ENCODE results near the gene ANKRD63.
A peak's percentile ranks its signal among the peaks of the same experiment; 100 is the strongest.

Gene ANKRD63

DNA sequence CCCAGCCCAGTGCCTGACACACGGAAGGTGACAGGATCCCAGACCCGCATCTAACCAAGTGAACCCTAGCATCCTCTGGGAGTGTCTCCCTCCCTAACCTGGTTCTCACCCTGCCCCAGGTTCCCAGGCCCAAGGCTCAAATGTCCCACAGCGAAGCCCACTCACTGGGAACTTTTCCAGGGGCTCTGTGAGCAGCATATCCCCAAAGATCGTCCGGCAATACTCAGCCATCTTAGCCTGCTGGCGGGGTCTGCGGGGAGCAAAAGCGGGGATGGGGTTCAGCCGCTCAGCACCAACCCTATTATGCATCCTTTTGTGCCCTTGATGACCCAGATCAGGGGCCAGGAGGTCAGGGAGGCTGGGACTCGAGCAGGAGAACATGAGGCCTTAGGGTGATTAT is 14.5 kb upstream of the ANKRD63 start:
- DNase-seq (ENCODE audit: low read depth), result no peak
- H3K4me3 ChIP-seq (ENCODE audit: low read depth, low read length), result no peak overlapping the region

DNA sequence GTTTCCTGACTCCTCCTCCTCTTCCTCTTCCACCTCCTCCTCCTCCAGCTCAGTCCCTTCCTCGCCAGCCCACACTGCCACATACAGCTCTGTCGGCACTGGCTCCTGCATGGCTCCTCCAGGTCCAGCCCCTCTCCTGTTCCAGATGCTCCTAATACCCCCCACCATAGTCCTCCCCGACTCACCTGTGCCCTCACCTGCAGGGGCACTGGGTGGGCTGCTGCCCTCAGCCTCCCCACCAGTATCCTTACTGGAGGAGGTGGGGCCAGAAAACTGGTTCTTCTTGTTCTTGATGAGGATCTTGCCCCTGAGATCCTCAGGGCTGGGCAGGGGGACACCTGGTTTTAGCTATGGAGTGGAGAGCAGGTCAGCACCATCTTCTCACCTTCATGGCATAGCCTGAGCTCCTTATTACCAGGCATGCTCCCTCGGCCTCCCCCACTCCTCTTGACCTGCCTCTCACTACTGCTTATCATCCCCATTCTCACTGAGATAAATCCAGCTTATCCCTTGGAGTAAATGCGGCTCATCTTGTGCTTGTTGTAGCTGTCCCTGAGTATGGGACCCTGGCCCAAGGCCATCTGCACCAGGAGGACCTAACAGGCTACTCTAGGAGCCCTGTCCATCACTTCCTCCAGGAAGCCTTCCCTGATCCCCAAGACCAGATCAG is 13.8 kb upstream of the ANKRD63 start:
- no peak overlapping the region for H3K4me3 ChIP-seq (ENCODE audit: low read depth, low read length)
- DNase-seq (ENCODE audit: low read depth), result no peak

DNA sequence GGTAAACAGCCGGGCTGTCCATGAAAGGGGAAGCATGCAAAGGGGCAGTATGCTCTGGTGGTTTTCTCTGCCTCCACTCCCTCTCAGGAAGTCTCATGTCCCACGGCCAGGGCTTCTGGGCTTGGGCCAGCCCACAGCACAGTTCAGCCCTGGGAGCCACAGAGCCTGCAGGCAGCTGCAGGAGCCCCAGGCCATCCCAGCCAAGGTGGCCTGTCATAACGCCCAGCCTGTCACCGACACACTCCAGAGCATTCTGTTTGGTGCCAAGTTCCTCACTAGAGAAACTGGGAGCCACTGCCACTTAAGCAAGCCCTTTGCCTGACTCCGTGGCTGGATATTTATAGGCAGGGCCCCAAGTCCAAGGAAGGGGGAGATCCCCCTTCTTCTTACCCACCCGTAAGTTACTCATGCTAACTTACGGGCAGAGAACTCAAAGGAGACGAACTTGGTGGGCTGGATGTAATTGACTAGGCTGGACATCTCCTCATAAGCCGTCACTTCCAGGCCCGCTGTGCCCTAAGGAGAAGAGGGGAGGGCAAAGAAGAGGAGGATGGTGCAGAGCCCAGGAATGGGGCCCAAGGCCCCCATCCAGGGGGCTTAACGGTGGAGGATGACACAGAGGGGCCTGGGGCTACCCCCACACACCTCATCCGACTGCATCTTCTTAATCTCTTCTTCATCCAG is 13.2 kb upstream of the ANKRD63 start:
- DNase-seq (ENCODE audit: low read depth), result no peak
- H3K4me3 ChIP-seq (ENCODE audit: low read depth, low read length), result no peak overlapping the region

DNA sequence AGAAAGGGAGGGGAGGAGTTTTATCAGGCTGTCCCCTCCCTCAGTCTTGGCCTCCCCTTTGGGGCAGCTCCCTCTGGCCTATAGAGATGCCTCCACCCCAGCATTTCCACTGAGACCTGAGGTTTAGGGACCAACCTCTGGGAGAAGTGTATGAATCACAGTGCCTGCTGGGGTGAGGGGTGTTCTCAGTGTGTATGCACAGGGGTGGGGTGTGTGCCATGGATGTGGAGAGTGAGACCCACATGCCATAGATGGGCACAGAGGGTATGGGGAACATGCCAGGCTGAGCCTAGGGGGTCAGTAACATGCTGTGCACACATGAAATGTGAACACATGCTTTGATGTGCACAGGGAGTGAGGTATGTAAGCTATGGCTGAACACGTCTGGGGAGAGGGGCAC is 12.4 kb upstream of the ANKRD63 start:
- DNase-seq (ENCODE audit: low read depth), result no peak
- H3K4me3 ChIP-seq (ENCODE audit: low read depth, low read length), result no peak overlapping the region

DNA sequence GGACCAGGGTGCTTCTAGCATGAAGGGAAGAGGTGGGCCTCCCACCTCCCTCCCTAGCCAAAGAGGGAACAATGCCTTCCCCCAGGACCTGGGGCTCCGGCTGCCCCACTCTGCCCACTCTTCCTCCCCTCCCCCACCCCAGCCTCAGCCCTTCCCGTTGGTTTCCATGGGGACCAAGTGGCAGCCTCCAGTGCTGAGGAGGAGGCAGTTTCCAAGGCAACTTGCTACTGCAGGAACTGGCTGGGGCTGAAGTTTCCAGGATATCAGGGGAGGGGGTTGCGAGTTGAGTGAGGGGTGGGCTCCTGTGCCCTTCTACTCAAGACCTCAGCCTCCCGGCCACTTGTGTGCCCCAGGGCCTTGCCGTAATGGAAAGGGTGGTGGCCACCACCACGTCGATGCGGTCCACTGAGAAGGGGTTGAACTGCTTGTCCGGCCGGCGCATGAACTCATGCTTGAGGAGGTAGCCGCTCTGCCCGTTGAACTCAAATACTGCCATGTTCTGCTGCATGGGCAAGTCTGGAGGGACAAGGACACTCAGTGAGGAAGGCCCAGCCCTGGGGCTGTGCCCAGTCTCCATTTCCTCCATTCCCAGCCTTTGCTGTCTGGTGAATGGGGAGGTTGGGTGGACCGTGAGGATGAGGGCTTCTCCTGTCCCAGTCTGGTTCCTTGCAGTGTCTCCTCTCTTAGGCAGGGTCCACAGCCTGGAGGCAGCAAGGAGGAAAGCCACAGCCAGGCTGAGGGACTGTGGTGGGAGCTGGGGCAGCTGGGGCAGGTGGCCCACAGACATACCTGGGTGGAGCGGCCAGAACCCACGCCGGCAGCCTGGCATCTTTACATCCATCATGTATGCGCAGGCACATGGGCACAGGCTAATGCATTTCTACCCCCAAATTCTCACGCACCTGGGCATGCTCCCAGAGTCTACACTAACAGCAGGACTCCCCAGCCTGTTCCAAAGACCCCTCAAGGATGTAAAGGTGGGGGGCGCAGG is 11.3 kb upstream of the ANKRD63 start:
- no peak for DNase-seq (ENCODE audit: low read depth)
- no peak overlapping the region for H3K4me3 ChIP-seq (ENCODE audit: low read depth, low read length)

DNA sequence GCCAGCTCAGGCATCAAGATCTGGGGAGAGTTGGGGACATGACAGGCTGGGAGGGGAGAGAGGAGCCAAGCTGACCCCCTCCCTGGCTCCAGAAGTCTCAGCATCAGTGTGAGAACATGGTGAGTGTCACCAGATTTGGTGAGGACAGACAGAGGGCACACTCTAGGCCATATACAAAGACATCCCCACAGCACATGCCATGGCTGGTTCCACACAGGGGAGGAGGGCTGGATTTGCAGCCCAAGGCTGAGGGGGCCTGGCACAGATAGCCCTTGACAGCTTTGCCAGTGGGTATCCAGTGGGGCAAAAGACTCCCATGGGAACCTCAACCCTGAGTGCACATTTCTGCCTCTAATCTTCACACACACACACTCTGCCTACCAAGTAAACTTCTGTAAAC is 10.1 kb upstream of the ANKRD63 start:
- DNase-seq (ENCODE audit: low read depth), result no peak
- H3K4me3 ChIP-seq (ENCODE audit: low read depth, low read length), result no peak overlapping the region

DNA sequence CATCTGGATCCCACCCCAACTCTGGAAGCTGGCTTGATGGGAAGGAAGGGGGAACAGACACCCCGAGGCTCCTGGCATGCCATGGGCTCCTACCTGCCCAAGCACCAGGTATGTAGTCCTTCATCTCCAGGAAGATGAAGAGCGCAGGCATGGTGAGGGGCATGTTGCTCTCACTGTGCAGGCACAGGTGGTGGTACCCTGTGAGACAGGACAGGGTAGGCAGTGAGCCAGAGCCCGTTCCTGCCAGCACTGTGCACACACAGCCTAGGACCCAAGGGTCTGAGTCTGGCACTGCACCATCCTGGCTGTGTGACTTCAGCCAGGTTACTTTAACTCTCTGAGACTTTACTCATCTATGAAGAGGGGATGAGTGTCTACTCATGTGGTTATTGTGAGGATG is 9.4 kb upstream of the ANKRD63 start:
- DNase-seq (ENCODE audit: low read depth), result no peak
- no peak overlapping the region for H3K4me3 ChIP-seq (ENCODE audit: low read depth, low read length)

DNA sequence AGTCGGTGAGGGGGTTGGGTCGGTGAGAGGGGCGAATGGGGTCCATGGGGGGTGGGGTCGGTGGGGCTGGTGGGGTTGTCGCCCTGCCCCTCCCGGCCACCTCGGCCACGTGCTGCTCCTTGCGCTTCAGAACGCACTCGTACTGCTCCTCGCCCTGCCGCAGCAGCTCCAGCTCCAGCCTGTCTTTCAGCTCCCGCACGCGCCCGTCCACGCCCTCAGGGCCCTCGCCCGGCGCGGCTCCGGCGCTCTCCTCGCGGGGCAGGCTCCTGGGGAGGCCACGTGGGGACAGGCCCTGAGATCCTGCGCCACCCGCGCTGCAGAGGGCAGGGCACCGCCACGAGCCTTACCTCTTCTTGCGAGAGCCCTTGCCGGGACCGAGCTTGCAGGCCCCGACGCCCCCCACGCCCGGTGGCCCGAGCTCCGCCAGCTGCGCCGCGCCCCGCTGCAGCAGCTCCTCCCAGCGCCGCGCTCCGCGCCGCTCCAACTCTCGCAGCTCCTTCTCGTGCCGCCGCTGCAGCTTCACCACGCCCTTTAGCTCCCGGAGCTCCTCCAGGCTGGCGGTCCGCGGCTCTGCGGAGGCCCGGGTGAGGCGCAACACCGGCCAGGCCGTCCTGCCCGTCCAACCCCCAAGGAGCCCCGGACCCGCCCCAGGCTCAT is 8.2 kb upstream of the ANKRD63 start:
- DNase-seq (ENCODE audit: low read depth), result no peak

DNA sequence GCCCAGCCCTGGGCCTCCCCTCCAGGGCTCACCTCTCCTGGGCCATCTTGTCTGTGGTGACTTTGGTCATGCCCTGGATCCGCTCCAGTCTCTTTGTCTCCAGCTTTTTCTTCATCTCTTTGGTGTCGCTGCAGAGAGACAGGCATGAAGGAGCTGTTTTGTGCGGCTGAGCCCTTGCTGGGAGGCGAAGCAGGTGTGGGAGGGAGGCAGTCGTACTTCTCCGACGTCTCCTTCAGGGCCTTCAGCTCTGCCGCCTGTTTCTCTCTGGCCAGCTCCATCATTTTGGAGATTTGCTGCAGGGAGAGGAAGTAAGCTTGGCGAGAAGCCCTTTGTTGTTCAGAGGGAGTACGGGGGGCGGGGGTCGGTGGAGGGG is 7.7 kb upstream of the ANKRD63 start:
- DNase-seq (ENCODE audit: low read depth), result no peak
- no peak overlapping the region for H3K4me3 ChIP-seq (ENCODE audit: low read depth, low read length)

More for the DNA sequence above, 8.2 kb upstream of the ANKRD63 start:
- H3K4me3 ChIP-seq (ENCODE audit: low read depth, low read length), result peak overlapping the region; percentile 47

DNA sequence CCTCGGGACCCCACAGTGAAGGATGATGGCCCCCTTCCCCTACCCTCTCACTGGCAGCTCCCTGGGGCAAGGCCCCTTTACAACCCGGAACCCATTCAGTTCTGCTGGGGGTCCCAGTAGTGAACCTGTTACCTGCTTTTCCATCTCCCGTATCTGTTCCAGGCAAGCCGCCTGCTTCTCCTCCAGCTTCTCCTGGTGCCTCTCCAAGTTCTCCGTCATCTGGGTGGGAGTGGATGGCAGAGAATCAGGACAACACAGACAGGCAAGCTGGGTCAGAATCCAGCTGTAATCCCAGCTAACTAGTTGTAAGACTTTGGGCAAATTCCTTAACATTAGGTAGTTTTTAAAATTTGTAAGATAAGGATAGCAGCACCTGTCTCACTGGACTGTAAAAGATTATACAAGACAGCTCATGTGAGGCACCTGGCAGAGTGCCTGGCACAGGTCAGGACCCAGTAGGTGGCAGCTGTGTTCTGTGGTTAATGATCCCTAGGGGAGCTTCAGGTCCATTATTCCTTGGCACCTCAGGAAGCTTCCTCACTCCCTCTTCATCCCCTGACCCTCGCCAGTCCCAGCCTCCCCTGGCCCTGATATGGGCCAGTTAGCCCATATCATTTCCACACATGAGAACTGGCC is 6.4 kb upstream of the ANKRD63 start:
- no peak for DNase-seq (ENCODE audit: low read depth)
- no peak overlapping the region for H3K4me3 ChIP-seq (ENCODE audit: low read depth, low read length)

DNA sequence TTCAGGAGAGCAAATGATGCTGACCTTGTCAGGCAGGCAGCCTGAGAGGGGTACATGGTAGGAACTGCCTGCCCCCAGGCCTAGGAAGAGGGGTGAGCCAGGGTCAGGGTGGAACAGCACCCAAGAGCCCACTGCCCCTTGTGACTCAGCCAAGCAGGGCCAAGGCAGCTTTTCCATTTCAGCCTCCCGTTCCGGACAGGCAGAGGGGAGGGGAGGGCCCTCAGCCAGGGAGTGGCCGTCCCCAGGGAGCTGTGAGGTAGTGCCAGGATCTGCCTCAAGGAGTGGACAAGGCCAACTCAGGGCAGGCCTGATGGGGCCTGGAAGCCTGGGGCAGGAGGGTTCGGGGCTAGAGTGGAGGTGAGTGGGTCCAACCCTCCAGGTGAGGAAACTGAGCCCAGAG is 5.1 kb upstream of the ANKRD63 start:
- no peak for DNase-seq (ENCODE audit: low read depth)
- H3K4me3 ChIP-seq (ENCODE audit: low read depth, low read length), result no peak overlapping the region

DNA sequence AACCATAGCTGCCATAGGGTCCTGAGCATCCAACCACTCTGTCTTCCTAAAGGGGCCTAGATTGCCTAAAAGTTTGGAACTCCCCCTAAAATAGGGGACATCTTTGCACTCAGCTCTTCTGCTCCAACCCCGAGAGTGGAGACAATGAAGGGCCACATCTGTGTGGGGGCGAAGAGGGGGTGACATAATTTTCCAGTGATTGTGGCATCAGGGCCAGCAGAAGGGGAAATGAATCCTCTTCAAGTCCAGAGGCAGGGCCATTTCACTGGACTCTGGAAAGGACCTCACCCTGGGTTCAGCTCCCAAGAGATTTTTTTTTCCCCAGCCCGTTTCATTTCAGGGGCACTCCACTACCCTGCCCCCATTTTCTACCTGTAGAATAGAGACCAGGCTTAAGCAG is 4.6 kb upstream of the ANKRD63 start:
- no peak for DNase-seq (ENCODE audit: low read depth)
- no peak overlapping the region for H3K4me3 ChIP-seq (ENCODE audit: low read depth, low read length)

DNA sequence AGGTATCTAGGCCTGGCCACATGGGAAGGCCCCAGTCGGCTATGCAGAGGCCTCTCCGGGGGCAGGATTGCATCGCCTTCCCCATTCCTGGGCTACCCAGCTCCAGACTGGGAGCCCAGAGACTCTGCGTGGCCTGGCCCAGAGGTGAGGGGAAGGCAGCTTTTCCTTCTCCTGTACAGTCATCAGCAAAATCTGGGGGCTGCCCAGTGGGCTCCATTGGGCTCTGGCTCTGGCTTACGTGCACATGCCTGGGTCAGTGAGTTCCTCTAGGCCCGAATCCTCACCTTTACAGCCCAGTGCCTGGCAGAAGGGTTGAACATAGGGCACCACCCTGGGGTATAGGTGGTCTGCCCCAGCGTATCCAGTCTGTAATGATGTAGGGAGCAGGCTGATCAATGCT is 3.9 kb upstream of the ANKRD63 start:
- H3K4me3 ChIP-seq (ENCODE audit: low read depth, low read length), result no peak overlapping the region
- no peak for DNase-seq (ENCODE audit: low read depth)

DNA sequence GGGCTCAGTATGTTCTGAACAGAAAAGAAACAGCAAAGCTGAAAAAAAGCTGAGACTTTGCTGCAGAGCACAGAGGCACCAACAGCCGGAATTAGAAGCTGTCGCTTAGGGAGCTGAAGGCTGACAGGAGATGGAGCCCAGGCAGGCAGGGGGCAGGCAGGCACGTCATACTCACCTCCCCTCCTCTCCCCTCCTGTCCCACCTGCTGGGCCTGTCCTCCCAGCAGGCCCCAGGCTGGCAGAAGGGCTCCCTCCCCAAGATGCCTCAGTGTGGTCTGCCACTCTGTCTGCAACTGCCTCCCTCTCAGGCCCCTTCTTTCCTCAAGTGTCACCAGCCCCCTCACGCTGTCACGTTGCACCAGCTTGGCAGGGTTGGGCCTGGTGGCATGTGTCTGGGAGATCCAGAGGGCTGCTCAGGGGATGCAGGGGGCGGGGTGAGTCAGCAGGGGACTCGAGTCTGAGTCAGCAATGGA is 3.2 kb upstream of the ANKRD63 start:
- no peak overlapping the region for H3K4me3 ChIP-seq (ENCODE audit: low read depth, low read length)
- no peak for DNase-seq (ENCODE audit: low read depth)

DNA sequence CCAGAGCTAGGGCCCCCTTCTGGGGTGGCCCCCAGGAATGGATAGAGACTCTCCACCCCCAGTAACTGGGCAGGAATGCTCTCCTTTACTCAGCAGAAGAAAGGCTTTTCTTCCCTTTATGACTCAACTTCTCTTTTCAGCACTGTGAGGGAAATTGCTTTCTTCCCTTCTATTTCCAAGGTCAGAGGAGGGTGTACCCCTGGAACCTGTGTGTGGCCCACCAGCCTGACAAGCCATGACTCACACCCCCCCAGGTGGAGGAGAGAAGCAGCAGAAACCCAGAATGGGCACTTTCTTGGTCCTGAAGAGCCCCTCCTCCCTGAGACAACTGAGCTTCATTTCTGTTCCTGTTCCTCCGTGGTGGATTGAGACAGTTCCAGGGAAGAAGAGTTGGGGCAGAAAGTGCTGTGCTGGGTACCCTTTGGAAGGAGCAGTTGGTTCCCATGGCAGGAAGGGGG is 2.7 kb upstream of the ANKRD63 start:
- DNase-seq (ENCODE audit: low read depth), result no peak

DNA sequence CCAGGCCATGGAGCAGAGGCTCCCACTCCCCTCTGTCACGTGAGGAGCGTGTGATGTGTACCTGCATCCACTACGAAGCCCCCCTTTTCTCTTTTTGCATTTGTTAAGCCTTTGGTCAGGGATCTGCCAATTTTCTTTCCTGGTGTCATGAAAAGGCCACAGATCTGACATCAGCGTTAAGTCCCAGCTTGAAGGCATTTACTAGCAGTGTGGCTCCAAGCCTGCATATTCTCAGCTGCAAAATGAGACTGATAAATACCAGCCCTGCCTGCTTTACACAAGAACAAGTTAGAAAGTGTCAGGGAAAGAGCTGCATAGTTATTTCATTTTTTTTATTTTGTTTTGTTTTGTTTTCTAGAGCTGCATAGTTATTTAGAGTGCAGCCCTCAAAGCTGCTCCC is 2.3 kb upstream of the ANKRD63 start:
- no peak for DNase-seq (ENCODE audit: low read depth)
- no peak overlapping the region for H3K4me3 ChIP-seq (ENCODE audit: low read depth, low read length)

More for the DNA sequence above, 2.7 kb upstream of the ANKRD63 start:
- H3K4me3 ChIP-seq (ENCODE audit: low read depth, low read length), result no peak overlapping the region

DNA sequence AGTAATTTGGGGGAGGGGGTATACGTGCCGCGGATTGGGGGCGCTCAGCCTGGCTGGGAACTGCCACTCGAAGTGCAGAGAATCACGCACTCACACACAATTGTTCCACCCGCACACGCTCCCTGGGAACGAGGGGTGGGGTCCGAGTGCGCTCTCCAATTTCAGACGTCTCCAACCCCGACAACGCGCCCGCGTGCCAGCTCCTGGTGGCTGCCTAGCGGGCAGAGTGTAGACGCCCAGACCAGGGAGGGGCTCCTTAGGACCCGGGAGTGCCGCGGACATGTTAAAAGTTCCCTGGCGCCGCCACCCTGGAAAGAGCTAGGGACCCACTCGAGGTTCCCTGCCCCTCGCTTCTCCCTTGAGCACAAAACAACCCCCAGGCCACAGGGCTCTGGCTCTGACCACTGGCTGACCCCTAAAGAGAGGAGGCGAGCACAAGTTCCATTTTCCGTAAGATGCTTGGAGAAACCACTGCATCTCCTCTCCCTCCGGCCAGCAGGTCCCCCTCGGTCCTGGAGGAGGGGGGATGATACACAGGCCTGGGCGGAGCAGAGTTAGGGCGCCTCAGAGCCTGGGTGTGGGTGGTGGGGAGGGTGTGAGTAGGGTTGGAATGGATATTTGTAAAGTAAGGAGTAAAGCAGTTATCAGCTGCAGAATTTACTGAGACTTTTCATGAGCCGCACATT is 894 bp upstream of the ANKRD63 start:
- H3K4me3 ChIP-seq (ENCODE audit: low read depth, low read length), result no peak overlapping the region
- DNase-seq (ENCODE audit: low read depth), result no peak

DNA sequence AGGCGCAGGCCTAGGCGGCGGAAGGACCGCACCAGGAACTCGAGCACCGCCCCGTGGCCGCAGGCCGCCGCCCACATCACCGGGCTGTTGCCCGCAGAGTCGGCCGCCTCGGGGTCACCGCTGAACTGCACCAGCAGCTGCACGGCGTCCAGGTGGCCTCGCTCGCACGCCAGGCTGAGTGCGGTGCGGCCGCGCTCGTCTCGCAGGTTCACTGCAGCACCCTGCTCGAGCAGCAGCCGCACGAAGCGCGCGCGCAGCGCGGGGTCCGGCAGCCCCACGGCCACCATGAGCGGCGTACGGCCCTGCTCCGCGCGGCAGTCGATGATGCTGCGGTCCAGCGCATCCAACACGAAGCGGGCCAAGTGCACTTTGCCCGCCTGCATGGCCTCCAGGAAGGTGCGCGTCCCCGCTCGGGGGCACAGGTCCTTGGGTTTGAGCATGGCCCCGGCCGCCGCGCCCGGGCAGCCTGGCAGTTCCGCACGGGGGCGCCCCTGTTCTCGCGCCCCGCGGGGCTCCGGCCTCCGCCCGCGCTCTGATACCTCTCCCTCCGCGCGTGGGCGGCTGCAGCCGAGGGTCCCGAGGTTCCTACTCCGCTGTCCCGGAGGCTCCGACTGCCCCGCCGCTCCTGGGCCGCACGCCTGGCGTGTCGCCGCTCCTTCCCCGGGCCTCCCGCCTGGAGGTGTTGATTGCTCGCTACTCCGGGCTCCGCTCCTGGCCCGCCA is 556 bp downstream of the ANKRD63 start:
- peak overlapping the region; percentile 33 for H3K4me3 ChIP-seq (ENCODE audit: low read depth, low read length)
- DNase-seq (ENCODE audit: low read depth), result no peak
